C4-2B (cell line): Measurements from ENCODE around the gene ZC3H7B.

Experiments
- ZFX ChIP-seq: fragments of 450-650 bp; IDR thresholded peaks from 2 replicates; pipeline ENCODE4 v1.6.1; 2017
- TF ChIP-seq, protein P1 (sequence below): fragments of 450-650 bp; conservative IDR thresholded peaks from 2 replicates; pipeline ENCODE4 v1.5.1; 2017; ENCODE audit warnings: mild to moderate bottlenecking

DNA sequence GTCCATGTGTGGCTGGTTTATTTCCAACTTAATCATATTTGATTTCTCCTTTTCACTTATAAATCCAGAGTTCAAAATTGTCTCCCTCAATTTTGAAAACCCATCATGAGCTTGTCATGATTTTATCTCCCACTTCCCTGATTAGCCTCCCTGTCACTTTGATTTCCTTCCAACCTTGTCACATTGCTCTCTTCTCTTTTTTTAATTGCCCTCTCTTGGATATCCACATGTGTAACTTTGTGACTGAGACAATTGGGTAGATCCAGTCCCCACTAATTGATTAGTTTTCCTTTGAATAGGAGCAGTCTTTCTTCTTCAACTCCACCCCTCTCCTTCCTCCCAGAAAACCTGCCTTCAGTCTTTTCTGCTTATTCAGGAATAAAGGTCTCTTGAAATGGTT, 82.8 kb downstream of the ZC3H7B start:
- TF ChIP-seq, protein P1, sequence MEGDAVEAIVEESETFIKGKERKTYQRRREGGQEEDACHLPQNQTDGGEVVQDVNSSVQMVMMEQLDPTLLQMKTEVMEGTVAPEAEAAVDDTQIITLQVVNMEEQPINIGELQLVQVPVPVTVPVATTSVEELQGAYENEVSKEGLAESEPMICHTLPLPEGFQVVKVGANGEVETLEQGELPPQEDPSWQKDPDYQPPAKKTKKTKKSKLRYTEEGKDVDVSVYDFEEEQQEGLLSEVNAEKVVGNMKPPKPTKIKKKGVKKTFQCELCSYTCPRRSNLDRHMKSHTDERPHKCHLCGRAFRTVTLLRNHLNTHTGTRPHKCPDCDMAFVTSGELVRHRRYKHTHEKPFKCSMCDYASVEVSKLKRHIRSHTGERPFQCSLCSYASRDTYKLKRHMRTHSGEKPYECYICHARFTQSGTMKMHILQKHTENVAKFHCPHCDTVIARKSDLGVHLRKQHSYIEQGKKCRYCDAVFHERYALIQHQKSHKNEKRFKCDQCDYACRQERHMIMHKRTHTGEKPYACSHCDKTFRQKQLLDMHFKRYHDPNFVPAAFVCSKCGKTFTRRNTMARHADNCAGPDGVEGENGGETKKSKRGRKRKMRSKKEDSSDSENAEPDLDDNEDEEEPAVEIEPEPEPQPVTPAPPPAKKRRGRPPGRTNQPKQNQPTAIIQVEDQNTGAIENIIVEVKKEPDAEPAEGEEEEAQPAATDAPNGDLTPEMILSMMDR = no peak
- TF ChIP-seq ZFX = no peak
